Measurements from ENCODE around the gene TMBIM6. TPM values are rescaled to one million over a fixed set of nuclear protein-coding genes. Genes with fewer than 3 reads are reported as not detected.

Gene TMBIM6
- total and polyA plus RNA-seq, 9 of the 15 experiments (the other 6 are each of a cell fraction or from before 2014, with no cell fraction given) = 147 to 1,288 (median 352) TPM

DNA sequence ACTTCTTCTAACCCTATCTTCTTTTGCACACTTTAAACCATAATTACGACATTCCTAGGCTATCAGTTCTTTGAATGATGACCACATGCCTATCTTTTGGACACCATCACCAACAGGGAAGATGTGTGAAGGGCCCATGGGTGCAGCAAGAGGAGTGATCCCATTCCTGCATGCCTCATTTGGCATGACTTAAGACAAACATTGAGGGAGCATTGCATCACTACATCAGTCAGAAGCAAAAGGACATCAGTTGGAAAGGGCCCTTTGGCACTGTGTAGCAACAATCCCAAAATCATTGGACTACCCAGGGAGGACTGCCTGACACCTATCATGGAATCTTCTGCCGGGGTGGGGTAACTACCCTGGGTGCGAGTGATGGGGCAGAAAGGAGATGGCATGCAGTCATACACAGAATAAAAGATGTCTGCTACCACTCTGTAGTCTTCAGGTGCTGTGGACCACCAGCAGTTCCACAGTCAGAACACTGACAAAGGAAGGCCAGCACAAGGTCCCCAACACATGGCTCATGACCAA is 10.7 kb upstream of the TMBIM6 start (continued):
- TF ChIP-seq ZNF592 (IDR thresholded peaks at IDR 0.05) (no peak), ATF1 (CRISPR knock-in tag; IDR thresholded peaks at IDR 0.05) (no peak), ATF1 (tag; IDR thresholded peaks at IDR 0.05) (peak; percentile 57), HDAC3 (IDR thresholded peaks at IDR 0.05; ENCODE audit: borderline replicate concordance, partially characterized antibody) (peak; percentile 42), IFI16 (CRISPR knock-in tag; IDR thresholded peaks at IDR 0.05) (no peak), EHMT2 (IDR thresholded peaks at IDR 0.05) (peak; percentile 23; the same call in 1 of the 2 replicates), HNRNPLL (IDR thresholded peaks at IDR 0.05; ENCODE audit: low read depth, low read length, poor library complexity, severe bottlenecking) (no peak), ELF4 (CRISPR knock-in tag; IDR thresholded peaks at IDR 0.05) (0 out of 2 replicates have a peak, but pooled peaks have one; percentile 48), ZBTB43 (CRISPR knock-in tag; IDR thresholded peaks at IDR 0.05) (no peak), ZNF384 (IDR thresholded peaks at IDR 0.05; ENCODE audit: low read depth, low read length) (no peak), FOXM1 (IDR thresholded peaks at IDR 0.05; ENCODE audit: low read depth) (no peak), FOXM1 (CRISPR knock-in tag; IDR thresholded peaks at IDR 0.05; ENCODE audit: low read depth) (no peak), MCM2 (IDR thresholded peaks at IDR 0.05; ENCODE audit: low read depth) (no peak), ZNF197 (CRISPR knock-in tag; IDR thresholded peaks at IDR 0.05; ENCODE audit: low read depth) (peak; percentile 72), POLR2H (tag; IDR thresholded peaks at IDR 0.05; ENCODE audit: low read depth) (0 out of 2 replicates have a peak, but pooled peaks have one; percentile 49), POLR3A (IDR thresholded peaks at IDR 0.05; ENCODE audit: borderline replicate concordance, extremely low read depth, insufficient read depth, insufficient read length) (no peak), SRSF1 (IDR thresholded peaks at IDR 0.05; ENCODE audit: low read depth, low read length) (no peak), POLR2AphosphoS2 (IDR thresholded peaks at IDR 0.05; ENCODE audit: low read length) (no peak), HDAC1 (IDR thresholded peaks at IDR 0.05) (no peak), ZNF707 (CRISPR knock-in tag; conservative IDR thresholded peaks at IDR 0.05) (no peak), TEAD2 (tag; IDR thresholded peaks at IDR 0.05) (no peak)
- TF ChIP-seq, protein P1, sequence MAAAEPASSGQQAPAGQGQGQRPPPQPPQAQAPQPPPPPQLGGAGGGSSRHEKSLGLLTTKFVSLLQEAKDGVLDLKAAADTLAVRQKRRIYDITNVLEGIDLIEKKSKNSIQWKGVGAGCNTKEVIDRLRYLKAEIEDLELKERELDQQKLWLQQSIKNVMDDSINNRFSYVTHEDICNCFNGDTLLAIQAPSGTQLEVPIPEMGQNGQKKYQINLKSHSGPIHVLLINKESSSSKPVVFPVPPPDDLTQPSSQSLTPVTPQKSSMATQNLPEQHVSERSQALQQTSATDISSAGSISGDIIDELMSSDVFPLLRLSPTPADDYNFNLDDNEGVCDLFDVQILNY (CRISPR knock-in tag; IDR thresholded peaks at IDR 0.05) = no peak

Data from K562 (cell line).